BLaER1 treated with 17β-estradiol and CSF1 and Interleukin-3, amounts not matched to agents 10 nM and 100 nM (cell line): ENCODE results near the gene ARF1.

ENCODE experiments used
- H3K27ac ChIP-seq, 11 experiments: shearing (Covaris generic); formaldehyde crosslinking; 2 replicates each; pipeline ENCODE4 v1.8.1; 2022
- H3K27me3 ChIP-seq, 11 experiments: shearing (Covaris generic); formaldehyde crosslinking; 2 replicates each; pipeline ENCODE4 v1.8.1; 2022
- H3K36me3 ChIP-seq, 11 experiments: shearing (Covaris generic); formaldehyde crosslinking; 2 replicates each; pipeline ENCODE4 v1.8.1; 2022
- H3K4me1 ChIP-seq, 10 experiments: shearing (Covaris generic); formaldehyde crosslinking; 2 replicates each; pipeline ENCODE4 v1.8.1; 2022
- H3K4me2 ChIP-seq, 11 experiments: shearing (Covaris generic); formaldehyde crosslinking; 2 replicates each; pipeline ENCODE4 v1.8.1; 2022
- H3K4me3 ChIP-seq, 10 experiments: shearing (Covaris generic); formaldehyde crosslinking; 2 replicates each; pipeline ENCODE4 v1.8.1; 2022
- H3K9ac ChIP-seq, 11 experiments: shearing (Covaris generic); formaldehyde crosslinking; 2 replicates each; pipeline ENCODE4 v1.8.1; 2022
- H3K9me3 ChIP-seq, 11 experiments: shearing (Covaris generic); formaldehyde crosslinking; replicated peaks in 1 of 11; 2 replicates each; pipeline ENCODE4 v1.8.1; 2022
- H4K20me1 ChIP-seq, 11 experiments: shearing (Covaris generic); formaldehyde crosslinking; 2 replicates each; pipeline ENCODE4 v1.8.1; 2022
- Cebpa-rat ChIP-seq, 11 experiments: shearing (Covaris generic); IDR thresholded peaks; 2 replicates each; pipeline ENCODE4 v1.8.1; 2022

The ARF1 gene

GRCh38 chr1:228120857-228121489, 38.5 kb downstream of the ARF1 start:
- Histone ChIP-seq H4K20me1 (no peaks in the 10 kb centered on the region), H3K27ac (no peak overlapping the region), H3K4me2 (no peak overlapping the region), H3K9me3 (peaks cover 29 to 44% (median 38%) of the 10 kb centered on the region in 11 experiments), H3K9ac (no peak overlapping the region), H3K27me3 (no peaks in the 10 kb centered on the region), H3K4me3 (no peak overlapping the region), H3K36me3 (peaks cover 0 to 5% (median 0%) of the 10 kb centered on the region in 11 experiments; a peak in 2 of 22 replicates), H3K4me1 (no peaks in the 10 kb centered on the region)
- no peak for TF ChIP-seq Cebpa-rat (IDR thresholded peaks at IDR 0.05)

DNA sequence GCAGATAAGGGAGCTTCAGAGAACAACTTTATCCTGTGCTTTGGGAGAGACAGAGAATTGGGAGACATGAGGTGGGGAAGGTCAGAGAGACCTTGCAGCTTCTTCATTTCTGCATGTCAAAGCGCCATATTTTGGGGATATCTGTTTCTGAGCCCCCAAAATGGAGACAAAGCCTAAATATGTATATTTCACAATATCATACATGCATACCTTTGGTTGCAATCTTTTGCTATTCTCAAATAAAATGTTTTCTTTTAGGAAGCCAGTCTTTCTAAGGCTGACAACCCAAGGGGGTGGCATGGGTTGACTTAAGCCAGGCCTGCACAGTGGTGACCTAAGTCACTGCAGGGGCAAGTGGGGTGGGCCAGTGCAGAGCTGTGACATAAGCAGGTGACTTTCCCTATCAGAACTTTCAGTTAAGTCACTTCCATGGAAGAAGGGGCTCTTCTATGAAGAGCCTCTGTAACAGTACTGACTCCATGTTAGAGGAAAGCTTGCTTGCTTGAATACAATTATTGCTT, 40.5 kb downstream of the ARF1 start:
- H3K9ac ChIP-seq = no peak overlapping the region
- H3K27me3 ChIP-seq = no peaks in the 10 kb centered on the region
- no peaks in the 10 kb centered on the region for H3K4me1 ChIP-seq
- peak in 2 of 11 experiments; percentile 15 to 52; a peak in 1 of 22 replicates for TF ChIP-seq Cebpa-rat (IDR thresholded peaks at IDR 0.05)
- H3K27ac ChIP-seq = no peak overlapping the region
- H3K36me3 ChIP-seq = peaks cover 0 to 5% (median 0%) of the 10 kb centered on the region in 11 experiments; a peak in 1 of 22 replicates
- no peak overlapping the region for H3K4me2 ChIP-seq
- H3K4me3 ChIP-seq = no peak overlapping the region
- no peaks in the 10 kb centered on the region for H4K20me1 ChIP-seq
- H3K9me3 ChIP-seq = peaks cover 11 to 24% (median 18%) of the 10 kb centered on the region in 11 experiments

DNA sequence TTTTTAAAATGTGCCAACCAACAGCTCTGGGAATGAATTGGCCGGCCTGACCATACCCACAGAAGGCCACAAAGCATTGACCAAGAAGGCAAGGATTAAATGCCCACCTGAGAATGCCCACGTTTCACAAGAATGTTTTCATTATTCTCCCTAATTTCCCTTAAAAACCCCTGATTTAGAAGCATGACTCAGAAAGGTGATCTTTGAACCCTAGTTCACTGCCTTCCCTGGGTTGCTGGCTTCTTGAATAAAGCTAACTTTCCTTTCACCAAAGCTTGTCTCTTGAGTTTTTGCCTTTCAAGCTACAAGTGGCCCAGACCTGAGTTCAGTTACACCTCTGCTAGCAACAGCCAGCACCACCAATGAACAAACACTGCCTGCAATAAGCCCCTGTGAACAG, 41.0 kb downstream of the ARF1 start:
- Histone ChIP-seq H3K9me3 (peaks cover 5 to 19% (median 13%) of the 10 kb centered on the region in 11 experiments; a peak in 21 of 22 replicates), H3K27me3 (no peaks in the 10 kb centered on the region), H3K4me3 (no peak overlapping the region), H4K20me1 (no peaks in the 10 kb centered on the region), H3K4me2 (no peak overlapping the region), H3K4me1 (no peaks in the 10 kb centered on the region), H3K36me3 (peaks cover 0 to 5% (median 0%) of the 10 kb centered on the region in 11 experiments; a peak in 1 of 22 replicates), H3K9ac (no peak overlapping the region), H3K27ac (no peak overlapping the region)
- TF ChIP-seq Cebpa-rat (IDR thresholded peaks at IDR 0.05) = no peak

DNA sequence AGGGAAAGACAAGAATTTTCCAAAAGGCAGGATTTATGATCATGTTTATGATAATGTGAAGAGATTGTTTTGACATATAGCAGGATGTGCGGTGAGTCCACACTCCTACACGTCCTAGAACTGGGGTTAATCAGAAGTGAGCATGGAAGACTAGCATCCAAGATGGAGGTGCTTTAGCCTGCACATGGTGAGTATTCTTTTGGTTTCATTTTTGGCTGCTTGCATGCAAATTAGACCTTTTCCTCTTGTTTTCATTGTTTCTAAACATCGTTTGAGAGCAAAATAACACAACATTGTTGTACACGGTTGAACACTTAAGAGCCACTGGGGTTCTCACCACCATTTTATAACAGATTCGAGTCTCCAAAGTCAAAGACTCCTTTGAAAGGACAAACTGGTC, 42.7 kb downstream of the ARF1 start:
- no peak for TF ChIP-seq Cebpa-rat (IDR thresholded peaks at IDR 0.05)
- H3K4me3 ChIP-seq = no peak overlapping the region
- H3K4me1 ChIP-seq = no peaks in the 10 kb centered on the region
- H3K4me2 ChIP-seq = no peak overlapping the region
- no peaks in the 10 kb centered on the region for H4K20me1 ChIP-seq
- H3K27ac ChIP-seq = no peak overlapping the region
- H3K27me3 ChIP-seq = no peaks in the 10 kb centered on the region
- H3K9ac ChIP-seq = no peak overlapping the region
- no peaks in the 10 kb centered on the region for H3K36me3 ChIP-seq
- peaks cover 0 to 2% (median 0%) of the 10 kb centered on the region in 11 experiments; a peak in 1 of 22 replicates for H3K9me3 ChIP-seq

- H3K9me3 ChIP-seq = no peaks in the 10 kb centered on the region
- no peaks in the 10 kb centered on the region for H4K20me1 ChIP-seq
- no peak overlapping the region for H3K27ac ChIP-seq
- no peak overlapping the region for H3K9ac ChIP-seq
- TF ChIP-seq Cebpa-rat (IDR thresholded peaks at IDR 0.05) = no peak
- no peak overlapping the region for H3K4me3 ChIP-seq
- H3K4me2 ChIP-seq = no peak overlapping the region
- no peaks in the 10 kb centered on the region for H3K36me3 ChIP-seq
- H3K4me1 ChIP-seq = peaks cover 1 to 12% (median 4%) of the 10 kb centered on the region in 10 experiments; a peak in 17 of 20 replicates
- no peaks in the 10 kb centered on the region for H3K27me3 ChIP-seq
These were observed 49.3 kb downstream of the ARF1 start for GRCh38 chr1:228131766-228132165.

GRCh38 chr1:228134591-228134990, 52.1 kb downstream of the ARF1 start:
- peaks cover 23 to 35% (median 30%) of the 10 kb centered on the region in 10 experiments for H3K4me1 ChIP-seq
- no peaks in the 10 kb centered on the region for H4K20me1 ChIP-seq
- no peaks in the 10 kb centered on the region for H3K27me3 ChIP-seq
- no peak overlapping the region for H3K27ac ChIP-seq
- no peak overlapping the region for H3K4me2 ChIP-seq
- no peaks in the 10 kb centered on the region for H3K36me3 ChIP-seq
- H3K4me3 ChIP-seq = no peak overlapping the region
- H3K9ac ChIP-seq = no peak overlapping the region
- H3K9me3 ChIP-seq = no peaks in the 10 kb centered on the region
- no peak for TF ChIP-seq Cebpa-rat (IDR thresholded peaks at IDR 0.05)

DNA sequence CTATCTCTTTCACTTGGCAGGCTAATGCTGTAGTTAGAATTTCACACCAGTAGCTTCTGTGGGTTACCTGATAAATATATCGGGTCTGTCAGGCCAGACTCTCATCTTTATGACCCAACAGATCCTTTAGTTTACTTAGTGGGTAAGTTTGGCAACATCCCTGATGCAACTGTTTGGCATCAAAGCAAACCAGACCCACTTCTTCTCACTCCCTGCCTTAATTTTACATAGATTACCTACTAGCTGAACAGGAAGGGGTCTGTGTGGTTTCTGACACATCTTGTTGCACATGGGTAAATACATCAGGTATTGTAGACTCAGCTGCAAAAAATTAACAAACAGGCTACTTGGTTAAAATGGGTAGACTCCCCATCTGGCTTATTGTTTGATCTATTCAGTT, 54.4 kb downstream of the ARF1 start:
- no peak overlapping the region for H3K4me3 ChIP-seq
- no peaks in the 10 kb centered on the region for H3K9me3 ChIP-seq
- peak overlapping the region in 7 of 11 experiments; percentile 10 to 99 (median 64); a peak in 10 of 22 replicates for H3K4me2 ChIP-seq
- H3K27ac ChIP-seq = no peak overlapping the region
- no peak for TF ChIP-seq Cebpa-rat (IDR thresholded peaks at IDR 0.05)
- H3K36me3 ChIP-seq = peaks cover 0 to 2% (median 0%) of the 10 kb centered on the region in 11 experiments; a peak in 2 of 22 replicates
- peaks cover 29 to 43% (median 36%) of the 10 kb centered on the region in 10 experiments for H3K4me1 ChIP-seq
- peaks cover 9 to 18% (median 16%) of the 10 kb centered on the region in 11 experiments for H4K20me1 ChIP-seq
- H3K27me3 ChIP-seq = no peaks in the 10 kb centered on the region
- no peak overlapping the region for H3K9ac ChIP-seq

DNA sequence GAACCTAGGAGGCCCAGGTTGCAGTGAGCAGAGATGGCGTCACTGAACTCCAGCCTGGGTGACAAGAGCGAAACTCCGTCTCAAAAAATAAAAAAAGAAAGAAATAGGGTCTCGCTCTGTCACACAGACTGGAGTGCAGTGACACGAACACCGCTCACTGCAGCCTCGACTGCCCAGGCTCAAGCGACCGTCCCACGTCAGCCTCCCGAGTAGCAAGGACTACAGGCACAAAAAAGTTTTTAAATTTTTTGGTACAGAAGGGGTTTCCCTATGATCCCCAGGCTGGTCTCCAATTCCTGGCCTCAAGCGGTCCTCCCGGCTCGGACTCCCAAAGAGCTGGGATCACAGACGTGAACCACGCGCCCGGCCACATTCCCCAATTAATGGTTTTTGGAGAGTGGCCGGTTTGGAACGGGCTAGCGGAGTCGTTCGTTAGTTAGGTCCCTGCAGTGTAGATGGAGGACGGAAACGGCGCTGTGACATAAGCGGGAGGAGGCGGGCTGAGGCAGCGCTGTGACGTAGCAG, 57.0 kb downstream of the ARF1 start:
- peak overlapping the region; percentile 78 to 93 (median 86); a peak in 21 of 22 replicates for H3K27ac ChIP-seq
- H3K4me1 ChIP-seq = peaks cover 55 to 68% (median 62%) of the 10 kb centered on the region in 10 experiments
- peaks cover 34 to 43% (median 42%) of the 10 kb centered on the region in 11 experiments for H4K20me1 ChIP-seq

GRCh38 chr1:228139931-228140723, 57.6 kb downstream of the ARF1 start, which contains the start of gene GUK1:
TSS of gene GUK1 (plus strand) at chr1:228140279. CDS start at chr1:228140303, 24 bp downstream.
- Histone ChIP-seq H3K36me3 (peaks cover 0 to 20% (median 4%) of the 10 kb centered on the region in 11 experiments; a peak in 13 of 22 replicates), H3K4me3 (peak within 1 kb of the TSS; percentile 83 to 100 (median 94)), H3K4me1 (peaks cover 62 to 75% (median 68%) of the 10 kb centered on the region in 10 experiments), H3K9me3 (no peaks in the 10 kb centered on the region), H4K20me1 (peaks cover 41 to 50% (median 48%) of the 10 kb centered on the region in 11 experiments), H3K27ac (peak within 1 kb of the TSS; percentile 78 to 93 (median 86)), H3K9ac (peak within 1 kb of the TSS; percentile 83 to 94 (median 90)), H3K4me2 (peak within 1 kb of the TSS; percentile 93 to 100 (median 99)), H3K27me3 (no peaks in the 10 kb centered on the region)
- no peak for TF ChIP-seq Cebpa-rat (IDR thresholded peaks at IDR 0.05)

More for the DNA sequence above, 57.0 kb downstream of the ARF1 start:
- peak overlapping the region; percentile 83 to 94 (median 90); a peak in 20 of 22 replicates for H3K9ac ChIP-seq
- peak overlapping the region; percentile 83 to 100 (median 94) for H3K4me3 ChIP-seq
- H3K27me3 ChIP-seq = no peaks in the 10 kb centered on the region
- H3K36me3 ChIP-seq = peaks cover 0 to 14% (median 0%) of the 10 kb centered on the region in 11 experiments; a peak in 7 of 22 replicates
- no peaks in the 10 kb centered on the region for H3K9me3 ChIP-seq
- no peak for TF ChIP-seq Cebpa-rat (IDR thresholded peaks at IDR 0.05)
- H3K4me2 ChIP-seq = peak overlapping the region; percentile 58 to 100 (median 82)
